ENCODE measurements around the gene EPHB1. TPM values are rescaled to one million over a fixed set of nuclear protein-coding genes. Genes with fewer than 3 reads are reported as not detected.

EPHB1 gene
- total and polyA plus RNA-seq, 2 of the 13 experiments (the other 11 are each of a cell fraction or from before 2014, with no cell fraction given) = 0.07 to 0.21 TPM

DNA sequence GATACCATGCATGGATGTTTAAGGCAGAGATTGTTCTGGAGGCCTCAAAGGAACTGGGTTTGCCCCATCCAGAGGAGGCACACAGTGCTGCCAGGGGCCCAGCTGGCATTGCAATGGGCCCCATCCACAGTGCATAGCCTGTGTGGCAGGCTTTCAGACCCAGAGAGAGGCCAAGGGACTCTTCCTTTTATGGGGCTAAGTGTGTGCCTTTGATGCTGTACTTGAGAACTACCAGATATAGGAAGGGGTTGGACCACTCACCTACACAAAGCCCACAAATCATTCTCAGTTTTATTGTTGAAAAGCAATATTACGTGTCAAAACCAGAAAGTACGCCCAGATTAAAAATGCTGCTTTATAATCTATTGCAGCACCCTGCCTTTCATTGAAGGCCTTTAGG, 134.9 kb downstream of the EPHB1 start (continued):
- TF ChIP-seq ZEB1 (IDR thresholded peaks at IDR 0.05; ENCODE audit: insufficient replicate concordance, low read depth) (no peak), ZNF432 (CRISPR knock-in tag; IDR thresholded peaks at IDR 0.05; ENCODE audit: borderline replicate concordance) (no peak), HNRNPLL (IDR thresholded peaks at IDR 0.05; ENCODE audit: low read depth, low read length, poor library complexity, severe bottlenecking) (no peak)

DNA sequence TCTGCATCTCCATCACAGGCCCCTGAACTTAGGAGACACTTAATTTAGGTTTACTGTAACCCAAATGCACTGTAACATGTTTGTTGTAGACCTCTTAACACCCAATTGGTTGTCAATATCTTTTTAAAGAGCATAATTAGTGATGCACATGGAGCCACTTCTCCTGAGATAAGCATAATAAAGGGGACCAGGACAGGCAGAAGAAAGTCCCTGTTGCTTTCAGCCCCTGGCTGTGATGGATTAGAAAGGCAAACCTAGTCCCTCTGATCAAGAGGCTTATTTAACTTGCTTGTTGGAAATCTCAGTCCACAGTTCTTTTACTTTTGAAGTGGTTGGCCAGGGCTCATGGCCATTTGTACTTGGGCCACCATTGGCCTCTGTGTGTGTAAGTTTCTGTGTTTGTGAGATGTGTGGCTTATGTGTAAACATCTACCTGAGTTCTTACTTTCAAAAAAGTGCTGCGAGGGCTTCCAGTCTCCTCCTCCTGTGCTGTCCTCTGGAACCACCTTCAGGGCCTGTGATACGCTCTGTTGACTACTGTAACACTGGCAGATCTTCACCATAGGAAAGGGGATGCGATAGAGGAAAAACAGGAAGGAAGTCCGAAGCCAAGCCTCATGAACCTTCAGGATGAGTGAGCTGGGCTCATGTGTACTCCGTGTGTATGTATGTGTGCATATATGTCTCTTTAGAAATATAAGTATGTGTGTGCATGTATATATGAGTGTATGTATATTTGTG, 136.2 kb downstream of the EPHB1 start:
- FAIRE-seq = no peak

DNA sequence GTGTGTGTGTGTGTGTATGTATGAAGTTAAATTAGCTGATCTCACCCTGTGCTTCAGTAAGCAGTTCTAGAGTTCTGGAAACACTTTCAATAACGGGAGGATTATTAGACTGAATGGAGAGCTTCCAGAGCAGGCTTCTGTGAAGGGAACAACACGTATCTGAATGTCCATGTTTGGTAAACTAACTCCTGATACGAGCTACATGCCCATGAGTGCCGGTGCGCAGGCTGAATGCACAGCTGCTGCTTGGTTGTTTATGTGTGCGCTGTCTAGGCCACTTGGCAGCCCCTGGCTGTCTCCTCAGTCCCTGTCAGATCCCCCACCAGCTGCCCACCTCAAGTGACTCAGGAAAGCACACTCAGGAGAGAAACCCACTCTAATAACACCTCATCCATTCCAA, 137.0 kb downstream of the EPHB1 start:
- ChIA-PET POLR2A (no interaction called here), CTCF (ENCODE audit: low intra/inter-chr PET ratio, low total read pairs) (no interaction called here)
- no peak overlapping the region for H3K4me3 ChIP-seq (replicated peaks in 1 of 3; ENCODE audit: insufficient read depth in 1 of 3, low read depth in 2 of 3, low read length in 3 of 3)
- H2AFZ ChIP-seq (ENCODE audit: low read length) = no peak overlapping the region
- no peaks in the 10 kb centered on the region for H4K20me1 ChIP-seq (ENCODE audit: insufficient read depth, low read length)
- H3K36me3 ChIP-seq (replicated peaks in 1 of 2; ENCODE audit: control insufficient read depth in 1 of 2, insufficient read depth in 2 of 2, low read length in 2 of 2) = no peaks in the 10 kb centered on the region
- WGBS (ENCODE audit: low lambda C conversion rate) = 20% methylated on average over 5 of the region's 6 CpGs
- TF ChIP-seq FOXO1 (CRISPR knock-in tag; IDR thresholded peaks at IDR 0.05) (no peak), PCBP1 (IDR thresholded peaks at IDR 0.05; ENCODE audit: borderline replicate concordance, low read depth, low read length) (no peak), PITX1 (CRISPR knock-in tag; IDR thresholded peaks at IDR 0.05) (no peak), TEAD2 (CRISPR knock-in tag; IDR thresholded peaks at IDR 0.05) (no peak), RFXANK (CRISPR knock-in tag; IDR thresholded peaks at IDR 0.05) (no peak), ZNF678 (CRISPR knock-in tag; IDR thresholded peaks at IDR 0.05) (no peak), TARDBP (CRISPR knock-in tag; IDR thresholded peaks at IDR 0.05) (no peak), ZNF484 (CRISPR knock-in tag; IDR thresholded peaks at IDR 0.05; ENCODE audit: borderline replicate concordance, low read depth) (no peak), THYN1 (CRISPR knock-in tag; IDR thresholded peaks at IDR 0.05; ENCODE audit: borderline replicate concordance, low read depth) (no peak)
- TF ChIP-seq, protein P1, sequence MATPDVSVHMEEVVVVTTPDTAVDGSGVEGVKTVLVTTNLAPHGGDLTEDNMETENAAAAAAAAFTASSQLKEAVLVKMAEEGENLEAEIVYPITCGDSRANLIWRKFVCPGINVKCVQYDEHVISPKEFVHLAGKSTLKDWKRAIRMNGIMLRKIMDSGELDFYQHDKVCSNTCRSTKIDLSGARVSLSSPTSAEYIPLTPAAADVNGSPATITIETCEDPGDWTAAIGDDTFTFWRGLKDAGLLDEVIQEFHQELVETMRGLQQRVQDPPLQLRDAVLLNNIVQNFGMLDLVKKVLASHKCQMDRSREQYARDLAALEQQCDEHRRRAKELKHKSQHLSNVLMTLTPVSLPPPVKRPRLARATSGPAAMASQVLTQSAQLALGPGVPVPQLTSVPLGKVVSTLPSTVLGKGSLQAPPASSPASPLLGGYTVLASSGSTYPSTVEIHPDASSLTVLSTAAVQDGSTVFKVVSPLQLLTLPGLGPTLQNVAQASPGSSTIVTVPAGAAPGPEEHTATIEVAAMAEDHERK (CRISPR knock-in tag; IDR thresholded peaks at IDR 0.05; ENCODE audit: low read depth) = no peak
- H3K4me2 ChIP-seq (ENCODE audit: low read depth, low read length) = no peak overlapping the region
- intact Hi-C loops (cut with micrococcal nuclease; ENCODE audit: unreplicated experiment) = no loop called here
- no peak overlapping the region for H3K9ac ChIP-seq (ENCODE audit: insufficient read depth, low read depth, low read length)
- no peaks in the 10 kb centered on the region for H3K4me1 ChIP-seq (ENCODE audit: insufficient read depth, low read length)
- no TSS peak for BruUV-seq (replicated peaks)
- no peak for DNase-seq (ENCODE audit: low spot score)
- no peaks in the 10 kb centered on the region for H3K27me3 ChIP-seq (ENCODE audit: control insufficient read depth in 1 of 2, insufficient read depth in 2 of 2, low read length in 2 of 2)
- ATAC-seq = no peak
- no peaks in the 10 kb centered on the region for H3K79me2 ChIP-seq (ENCODE audit: insufficient read depth, low read length)
- in situ Hi-C loops (cut with HindIII; ENCODE audit: extremely low pct_ligation_motif_present, low pct_unique_long_range_greater_than_20kb) = no loop called here
- no peaks in the 10 kb centered on the region for H3K9me3 ChIP-seq (ENCODE audit: low read length)
- H3K27ac ChIP-seq (ENCODE audit: extremely low read length, insufficient read depth, low read length) = no peak overlapping the region
- no peak for FAIRE-seq

More for the DNA sequence above, 136.2 kb downstream of the EPHB1 start:
- no peak for ATAC-seq
- H4K20me1 ChIP-seq (ENCODE audit: insufficient read depth, low read length) = no peaks in the 10 kb centered on the region
- no peaks in the 10 kb centered on the region for H3K4me1 ChIP-seq (ENCODE audit: insufficient read depth, low read length)
- in situ Hi-C loops (cut with HindIII; ENCODE audit: extremely low pct_ligation_motif_present, low pct_unique_long_range_greater_than_20kb) (no loop called here), intact Hi-C loops (cut with micrococcal nuclease; ENCODE audit: unreplicated experiment) (no loop called here)
- H3K79me2 ChIP-seq (ENCODE audit: insufficient read depth, low read length) = no peaks in the 10 kb centered on the region
- H3K9me3 ChIP-seq (ENCODE audit: low read length) = no peaks in the 10 kb centered on the region
- no peak overlapping the region for H2AFZ ChIP-seq (ENCODE audit: low read length)
- no peak overlapping the region for H3K4me2 ChIP-seq (ENCODE audit: low read depth, low read length)
- H3K27ac ChIP-seq (ENCODE audit: extremely low read length, insufficient read depth, low read length) = no peak overlapping the region
- no peak overlapping the region for H3K9ac ChIP-seq (ENCODE audit: insufficient read depth, low read depth, low read length)
- no peak for DNase-seq (ENCODE audit: low spot score)
- ChIA-PET CTCF (ENCODE audit: low intra/inter-chr PET ratio, low total read pairs) (no interaction called here), POLR2A (no interaction called here)
- 5% methylated on average over 5 of the region's 5 CpGs for WGBS (ENCODE audit: low lambda C conversion rate)
- no peaks in the 10 kb centered on the region for H3K27me3 ChIP-seq (ENCODE audit: control insufficient read depth in 1 of 2, insufficient read depth in 2 of 2, low read length in 2 of 2)
- BruUV-seq (replicated peaks) = no TSS peak
- H3K36me3 ChIP-seq (replicated peaks in 1 of 2; ENCODE audit: control insufficient read depth in 1 of 2, insufficient read depth in 2 of 2, low read length in 2 of 2) = no peaks in the 10 kb centered on the region
- H3K4me3 ChIP-seq (replicated peaks in 1 of 3; ENCODE audit: insufficient read depth in 1 of 3, low read depth in 2 of 3, low read length in 3 of 3) = no peak overlapping the region
- no peak for TF ChIP-seq ZBTB38 (CRISPR knock-in tag; IDR thresholded peaks at IDR 0.05)
- no peak for TF ChIP-seq ZNF432 (CRISPR knock-in tag; IDR thresholded peaks at IDR 0.05; ENCODE audit: borderline replicate concordance)
- TF ChIP-seq ZNF331 (CRISPR knock-in tag; IDR thresholded peaks at IDR 0.05) = no peak
- no peak for TF ChIP-seq ETV5 (CRISPR knock-in tag; IDR thresholded peaks at IDR 0.05; ENCODE audit: borderline replicate concordance)
